ENCODE results near the gene C9orf152.

The C9orf152 gene

DNA sequence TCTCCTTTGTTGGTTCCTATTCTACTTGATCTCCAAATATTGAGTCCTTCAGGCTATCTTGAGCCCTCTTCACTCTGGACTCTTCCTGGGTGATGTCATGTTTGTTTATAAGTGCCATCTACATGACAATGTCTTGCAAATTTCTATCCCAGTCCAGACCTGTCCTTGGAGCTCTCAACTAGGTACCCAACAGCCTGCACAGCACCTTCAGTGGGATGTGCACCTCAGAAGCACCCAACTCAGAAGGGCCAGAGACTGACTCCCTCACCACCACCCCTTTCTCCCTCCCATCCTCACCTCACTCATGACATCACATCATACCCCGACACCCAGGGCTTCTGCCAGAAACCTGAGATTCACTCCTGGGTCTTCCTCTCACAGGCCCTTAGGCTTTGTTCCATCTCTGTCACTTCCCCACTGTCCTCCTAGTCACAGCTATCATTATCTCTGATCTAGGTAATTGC is 33.9 kb upstream of the C9orf152 start:
- no peak overlapping the region for H3K4me3 ChIP-seq (ENCODE audit: low read length)
- DNase-seq (ENCODE audit: low read depth) = peak; percentile 83
- TF ChIP-seq, protein P1, sequence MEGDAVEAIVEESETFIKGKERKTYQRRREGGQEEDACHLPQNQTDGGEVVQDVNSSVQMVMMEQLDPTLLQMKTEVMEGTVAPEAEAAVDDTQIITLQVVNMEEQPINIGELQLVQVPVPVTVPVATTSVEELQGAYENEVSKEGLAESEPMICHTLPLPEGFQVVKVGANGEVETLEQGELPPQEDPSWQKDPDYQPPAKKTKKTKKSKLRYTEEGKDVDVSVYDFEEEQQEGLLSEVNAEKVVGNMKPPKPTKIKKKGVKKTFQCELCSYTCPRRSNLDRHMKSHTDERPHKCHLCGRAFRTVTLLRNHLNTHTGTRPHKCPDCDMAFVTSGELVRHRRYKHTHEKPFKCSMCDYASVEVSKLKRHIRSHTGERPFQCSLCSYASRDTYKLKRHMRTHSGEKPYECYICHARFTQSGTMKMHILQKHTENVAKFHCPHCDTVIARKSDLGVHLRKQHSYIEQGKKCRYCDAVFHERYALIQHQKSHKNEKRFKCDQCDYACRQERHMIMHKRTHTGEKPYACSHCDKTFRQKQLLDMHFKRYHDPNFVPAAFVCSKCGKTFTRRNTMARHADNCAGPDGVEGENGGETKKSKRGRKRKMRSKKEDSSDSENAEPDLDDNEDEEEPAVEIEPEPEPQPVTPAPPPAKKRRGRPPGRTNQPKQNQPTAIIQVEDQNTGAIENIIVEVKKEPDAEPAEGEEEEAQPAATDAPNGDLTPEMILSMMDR (IDR thresholded peaks at IDR 0.05; ENCODE audit: insufficient read depth, low read depth, low read length, missing control alignments) = no peak

DNA sequence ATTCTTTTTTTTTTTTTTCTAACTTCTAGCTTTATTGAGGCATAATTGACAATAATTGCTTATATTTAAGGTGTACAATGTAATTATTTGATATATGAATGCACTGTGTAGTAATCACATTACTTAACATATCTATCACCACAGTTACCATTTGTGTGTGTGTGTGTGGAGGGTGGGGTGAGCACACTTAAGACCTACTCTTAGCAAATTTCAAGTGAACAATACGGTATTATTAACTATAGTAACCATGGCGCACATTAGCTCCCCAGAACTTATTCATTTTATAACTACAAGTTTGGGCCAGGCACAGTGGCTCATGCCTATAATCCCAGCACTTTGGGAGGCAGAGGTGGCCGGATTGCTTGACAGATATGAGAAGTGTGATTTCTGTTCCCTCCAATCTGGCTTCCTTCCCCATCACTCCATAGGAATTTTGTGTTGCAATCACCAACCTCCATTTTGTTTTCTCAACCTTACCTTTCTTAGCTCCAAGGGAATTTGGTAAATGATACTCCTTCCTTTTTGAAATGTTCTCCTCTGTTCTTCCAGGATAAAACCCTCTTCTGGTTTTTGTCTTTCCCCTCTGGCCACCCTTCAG is 33.4 kb upstream of the C9orf152 start:
- no peak overlapping the region for H3K4me3 ChIP-seq (ENCODE audit: low read length)
- TF ChIP-seq, protein P1 (IDR thresholded peaks at IDR 0.05; ENCODE audit: insufficient read depth, low read depth, low read length, missing control alignments) = no peak
- peak; percentile 89 for DNase-seq (ENCODE audit: low read depth)

DNA sequence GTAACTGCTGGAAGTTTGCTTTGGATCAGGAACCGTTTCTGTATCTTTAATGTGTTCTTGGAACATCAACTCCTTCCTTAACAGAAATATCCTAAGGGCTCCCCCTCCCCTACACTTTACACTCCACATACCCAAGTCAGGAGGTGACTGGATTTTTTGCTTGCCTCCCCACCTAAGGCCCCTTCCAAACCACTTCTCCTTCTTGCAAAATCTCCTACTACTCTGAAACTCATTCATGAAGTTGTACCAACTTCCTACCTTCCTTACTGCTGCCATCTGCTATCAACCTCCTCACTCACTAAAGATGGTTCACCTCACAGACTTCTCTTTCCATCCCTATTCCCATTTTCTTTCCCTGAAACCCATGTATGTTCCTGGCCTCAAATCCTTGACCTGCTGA is 32.2 kb upstream of the C9orf152 start:
- DNase-seq (ENCODE audit: low read depth) = no peak
- TF ChIP-seq, protein P1 (IDR thresholded peaks at IDR 0.05; ENCODE audit: insufficient read depth, low read depth, low read length, missing control alignments) = no peak
- H3K4me3 ChIP-seq (ENCODE audit: low read length) = no peak overlapping the region

- TF ChIP-seq, protein P1 (IDR thresholded peaks at IDR 0.05; ENCODE audit: insufficient read depth, low read depth, low read length, missing control alignments) = no peak
- DNase-seq (ENCODE audit: low read depth) = no peak
- H3K4me3 ChIP-seq (ENCODE audit: low read length) = no peak overlapping the region
Observed at GRCh38 chr9:110228321-110228720, 20.4 kb upstream of the C9orf152 start.

DNA sequence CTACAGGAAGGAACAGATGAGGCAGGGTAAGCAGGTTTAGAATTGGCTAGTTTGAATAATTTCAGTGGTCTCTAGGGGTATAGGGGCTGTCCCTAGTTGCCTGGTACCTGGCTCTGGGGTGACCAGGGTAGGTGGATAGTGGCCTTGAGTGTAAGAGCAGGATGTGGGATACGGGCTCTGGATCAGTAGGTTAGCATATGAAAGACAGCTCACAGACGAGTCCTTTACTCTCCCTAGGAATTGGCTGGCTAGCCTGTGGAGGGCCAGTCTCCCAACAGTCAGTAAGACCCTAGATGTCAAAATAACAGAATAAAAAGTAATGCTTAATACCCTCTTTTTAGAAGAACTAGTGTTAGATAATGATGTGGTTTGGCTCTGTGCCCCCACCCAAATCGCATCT is 16.6 kb upstream of the C9orf152 start:
- DNase-seq (ENCODE audit: low read depth) = no peak
- TF ChIP-seq, protein P1 (IDR thresholded peaks at IDR 0.05; ENCODE audit: insufficient read depth, low read depth, low read length, missing control alignments) = no peak
- no peak overlapping the region for H3K4me3 ChIP-seq (ENCODE audit: low read length)

GRCh38 chr9:110220809-110221208 is 12.8 kb upstream of the C9orf152 start:
- DNase-seq (ENCODE audit: low read depth) = no peak
- no peak overlapping the region for H3K4me3 ChIP-seq (ENCODE audit: low read length)
- TF ChIP-seq, protein P1 (IDR thresholded peaks at IDR 0.05; ENCODE audit: insufficient read depth, low read depth, low read length, missing control alignments) = no peak

- peak; percentile 34 for DNase-seq (ENCODE audit: low read depth)
- H3K4me3 ChIP-seq (ENCODE audit: low read length) = no peak overlapping the region
- TF ChIP-seq, protein P1 (IDR thresholded peaks at IDR 0.05; ENCODE audit: insufficient read depth, low read depth, low read length, missing control alignments) = peak; percentile 66
Observed at GRCh38 chr9:110217656-110218099, 9.7 kb upstream of the C9orf152 start.

Measured in epithelial cell of esophagus (primary cell).